ENCODE data around the gene NDUFAF2. TPM values are rescaled to one million over a fixed set of nuclear protein-coding genes. Genes with fewer than 3 reads are reported as not detected.
"Not testable (repeated sequence)": the region's sequence is repeated elsewhere in the genome, so short reads cannot be mapped to it uniquely, and the experiment has no call there.

Gene NDUFAF2
- total and polyA plus RNA-seq, 2 experiments from 2014 or later = 32.5 to 47.6 TPM

DNA sequence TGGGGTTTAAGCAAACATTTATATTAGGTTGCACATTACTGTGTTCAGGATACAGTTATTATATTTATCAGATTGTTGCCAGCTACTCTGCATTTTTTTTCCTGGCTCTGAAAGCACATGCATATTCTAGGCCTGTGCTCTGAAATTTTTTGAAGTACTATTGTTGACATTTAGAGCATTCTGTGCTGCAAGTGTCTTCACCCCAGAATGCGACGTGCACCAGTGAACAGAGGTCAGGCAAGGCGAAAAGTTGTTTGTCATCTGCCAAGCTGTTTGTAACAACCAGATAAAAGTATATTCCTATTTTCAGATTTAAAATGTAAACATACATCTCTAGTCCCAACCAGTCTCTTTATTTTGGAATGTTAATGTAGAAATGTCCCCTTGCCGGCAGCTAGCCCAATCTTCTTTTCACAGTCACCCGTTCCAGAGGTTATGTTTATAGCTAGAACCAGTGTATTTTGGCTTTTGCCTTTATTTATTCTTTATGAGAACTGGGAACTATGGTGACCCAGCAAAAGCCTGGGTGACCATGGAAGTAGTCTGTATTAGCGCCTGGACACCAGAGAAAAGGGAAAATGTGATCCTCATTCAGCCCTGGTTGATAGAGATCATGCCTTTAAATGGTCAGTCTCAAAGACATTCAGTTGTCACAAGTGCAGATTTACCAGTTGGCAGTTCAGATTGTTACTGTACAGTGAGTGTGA lies 84.6 kb downstream of the NDUFAF2 start:
- WGBS (ENCODE audit: low lambda C conversion rate, missing lambda C conversion rate) = 61% methylated on average over 6 of the region's 6 CpGs
- no peaks in the 10 kb centered on the region for H3K36me3 ChIP-seq (replicated peaks; ENCODE audit: insufficient read depth, low read depth)
- no peak overlapping the region for H3K4me2 ChIP-seq
- TF ChIP-seq EZH2phosphoT487 (IDR thresholded peaks at IDR 0.05; ENCODE audit: low read depth, severe bottlenecking, unreplicated experiment) = no peak
- no peak for TF ChIP-seq EZH2 (IDR thresholded peaks at IDR 0.05; ENCODE audit: borderline replicate concordance)
- TF ChIP-seq, protein P1, sequence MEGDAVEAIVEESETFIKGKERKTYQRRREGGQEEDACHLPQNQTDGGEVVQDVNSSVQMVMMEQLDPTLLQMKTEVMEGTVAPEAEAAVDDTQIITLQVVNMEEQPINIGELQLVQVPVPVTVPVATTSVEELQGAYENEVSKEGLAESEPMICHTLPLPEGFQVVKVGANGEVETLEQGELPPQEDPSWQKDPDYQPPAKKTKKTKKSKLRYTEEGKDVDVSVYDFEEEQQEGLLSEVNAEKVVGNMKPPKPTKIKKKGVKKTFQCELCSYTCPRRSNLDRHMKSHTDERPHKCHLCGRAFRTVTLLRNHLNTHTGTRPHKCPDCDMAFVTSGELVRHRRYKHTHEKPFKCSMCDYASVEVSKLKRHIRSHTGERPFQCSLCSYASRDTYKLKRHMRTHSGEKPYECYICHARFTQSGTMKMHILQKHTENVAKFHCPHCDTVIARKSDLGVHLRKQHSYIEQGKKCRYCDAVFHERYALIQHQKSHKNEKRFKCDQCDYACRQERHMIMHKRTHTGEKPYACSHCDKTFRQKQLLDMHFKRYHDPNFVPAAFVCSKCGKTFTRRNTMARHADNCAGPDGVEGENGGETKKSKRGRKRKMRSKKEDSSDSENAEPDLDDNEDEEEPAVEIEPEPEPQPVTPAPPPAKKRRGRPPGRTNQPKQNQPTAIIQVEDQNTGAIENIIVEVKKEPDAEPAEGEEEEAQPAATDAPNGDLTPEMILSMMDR (IDR thresholded peaks at IDR 0.05; ENCODE audit: poor library complexity) = no peak
- no peaks in the 10 kb centered on the region for H3K27me3 ChIP-seq
- no peak for DNase-seq (ENCODE audit: low spot score)
- H3K27ac ChIP-seq = no peak overlapping the region
- H3K9me3 ChIP-seq (ENCODE audit: low read depth) = no peaks in the 10 kb centered on the region
- H3K79me2 ChIP-seq = peaks cover 2% of the 10 kb centered on the region
- H3K9me2 ChIP-seq (replicated peaks; ENCODE audit: insufficient read depth) = no peaks in the 10 kb centered on the region
- no peak overlapping the region for H2AFZ ChIP-seq
- H3K4me1 ChIP-seq (ENCODE audit: insufficient read depth) = no peaks in the 10 kb centered on the region
- H4K20me1 ChIP-seq (ENCODE audit: insufficient read depth, poor library complexity, severe bottlenecking) = no peaks in the 10 kb centered on the region
- H3K4me3 ChIP-seq = no peak overlapping the region

DNA sequence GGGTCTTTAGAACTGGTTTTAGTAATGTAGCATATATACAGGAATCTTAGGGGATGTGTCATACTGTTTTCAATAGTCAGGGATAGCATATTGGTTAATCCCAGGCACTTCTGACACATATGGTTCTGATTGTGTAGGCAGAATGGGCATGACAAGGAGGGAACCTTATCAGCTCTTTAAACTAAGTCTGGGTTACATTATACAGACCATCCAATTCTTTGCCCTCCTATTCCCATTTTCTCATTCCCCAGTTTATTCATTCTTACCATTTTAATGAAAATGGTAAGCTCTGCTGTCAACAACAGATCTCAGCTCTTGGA lies 85.1 kb downstream of the NDUFAF2 start:
- Histone ChIP-seq H2AFZ (no peak overlapping the region), H3K4me1 (ENCODE audit: insufficient read depth) (no peaks in the 10 kb centered on the region), H3K9me2 (replicated peaks; ENCODE audit: insufficient read depth) (no peaks in the 10 kb centered on the region), H3K27ac (no peak overlapping the region), H3K27me3 (no peaks in the 10 kb centered on the region), H3K36me3 (replicated peaks; ENCODE audit: insufficient read depth, low read depth) (no peaks in the 10 kb centered on the region), H3K79me2 (peaks cover 2% of the 10 kb centered on the region), H3K4me2 (no peak overlapping the region), H3K4me3 (no peak overlapping the region), H3K9me3 (ENCODE audit: low read depth) (no peaks in the 10 kb centered on the region), H4K20me1 (ENCODE audit: insufficient read depth, poor library complexity, severe bottlenecking) (no peaks in the 10 kb centered on the region)
- TF ChIP-seq EZH2 (IDR thresholded peaks at IDR 0.05; ENCODE audit: borderline replicate concordance) (no peak), EZH2phosphoT487 (IDR thresholded peaks at IDR 0.05; ENCODE audit: low read depth, severe bottlenecking, unreplicated experiment) (no peak)
- TF ChIP-seq, protein P1 (IDR thresholded peaks at IDR 0.05; ENCODE audit: poor library complexity) = no peak
- no peak for DNase-seq (ENCODE audit: low spot score)

DNA sequence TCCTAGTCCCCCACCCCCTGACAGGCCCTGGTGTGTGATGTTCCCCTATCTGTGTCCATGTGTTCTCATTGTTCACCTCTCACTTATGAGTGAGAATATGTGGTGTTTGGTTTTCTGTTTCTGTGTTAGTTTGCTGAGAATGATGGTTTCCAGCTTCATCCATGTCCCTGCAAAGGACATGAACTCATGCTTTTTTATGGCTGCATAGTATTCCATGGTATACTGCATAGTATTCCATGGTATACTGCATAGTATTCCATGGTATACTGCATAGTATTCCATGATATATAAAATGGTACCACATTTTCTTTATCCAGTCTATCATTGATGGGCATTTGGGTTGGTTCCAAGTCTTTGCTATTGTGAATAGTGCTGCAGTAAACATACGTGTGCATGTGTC lies 86.3 kb downstream of the NDUFAF2 start:
- 93% methylated on average over 1 of the region's 1 CpG for WGBS (ENCODE audit: low lambda C conversion rate, missing lambda C conversion rate)
- DNase-seq (ENCODE audit: low spot score); H3K4me1 ChIP-seq (ENCODE audit: insufficient read depth): not testable (repeated sequence)

DNA sequence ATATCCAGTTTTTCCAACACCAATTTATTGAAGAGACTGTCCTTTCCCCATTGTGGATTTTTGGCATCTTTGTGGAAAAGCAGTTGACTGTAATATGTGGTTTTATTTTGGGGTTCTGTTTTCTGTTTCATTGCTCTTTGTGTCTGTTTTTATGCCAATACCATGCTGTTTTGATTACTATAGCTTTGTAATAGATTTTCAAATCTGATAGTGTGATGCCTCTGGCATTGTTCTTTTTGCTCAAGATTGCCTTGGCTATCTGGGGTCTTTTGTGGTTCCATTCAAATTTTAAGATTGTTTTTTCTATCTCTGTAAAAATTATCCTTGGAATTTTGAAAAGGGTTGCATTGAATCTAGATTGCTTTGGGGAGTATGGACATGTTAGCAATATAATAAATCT lies 99.5 kb downstream of the NDUFAF2 start:
- Histone ChIP-seq H3K4me1 (ENCODE audit: insufficient read depth) (no peaks in the 10 kb centered on the region), H3K9me2 (replicated peaks; ENCODE audit: insufficient read depth) (no peaks in the 10 kb centered on the region), H3K4me3 (no peak overlapping the region), H4K20me1 (ENCODE audit: insufficient read depth, poor library complexity, severe bottlenecking) (no peaks in the 10 kb centered on the region), H3K27me3 (no peaks in the 10 kb centered on the region), H3K9me3 (ENCODE audit: low read depth) (peaks cover 9% of the 10 kb centered on the region), H3K4me2 (no peak overlapping the region), H3K36me3 (replicated peaks; ENCODE audit: insufficient read depth, low read depth) (peaks cover 5% of the 10 kb centered on the region), H3K27ac (no peak overlapping the region), H2AFZ (no peak overlapping the region), H3K79me2 (no peaks in the 10 kb centered on the region)
- TF ChIP-seq, protein P1 (IDR thresholded peaks at IDR 0.05; ENCODE audit: poor library complexity) = no peak
- TF ChIP-seq EZH2phosphoT487 (IDR thresholded peaks at IDR 0.05; ENCODE audit: low read depth, severe bottlenecking, unreplicated experiment) = no peak
- no peak for TF ChIP-seq EZH2 (IDR thresholded peaks at IDR 0.05; ENCODE audit: borderline replicate concordance)
- no peak for DNase-seq (ENCODE audit: low spot score)

More for the DNA sequence above, 86.3 kb downstream of the NDUFAF2 start:
- H3K9me3 ChIP-seq (ENCODE audit: low read depth); H3K79me2 ChIP-seq; H3K27me3 ChIP-seq; H3K4me3 ChIP-seq; H3K9me2 ChIP-seq (replicated peaks; ENCODE audit: insufficient read depth); H3K4me2 ChIP-seq; H3K27ac ChIP-seq; H3K36me3 ChIP-seq (replicated peaks; ENCODE audit: insufficient read depth, low read depth); H4K20me1 ChIP-seq (ENCODE audit: insufficient read depth, poor library complexity, severe bottlenecking); H2AFZ ChIP-seq: not testable (repeated sequence)
